HepG2 (cell line): Measurements from ENCODE around the gene PDIA5. TPM values are rescaled to one million over a fixed set of nuclear protein-coding genes. Genes with fewer than 3 reads are reported as not detected.

Source experiments
- AHR ChIP-seq: IDR thresholded peaks from 2 replicates; pipeline ENCODE4 v1.6.1; 2018; ENCODE audit warnings: missing genetic modification reagents, missing compliant biosample characterization
- DDIT3 ChIP-seq: sonication (generic); formaldehyde crosslinking; IDR thresholded peaks from 2 replicates; pipeline ENCODE4 v1.4.0; 2020; ENCODE audit warnings: mild to moderate bottlenecking, missing genetic modification reagents
- GATAD1 ChIP-seq: IDR thresholded peaks from 2 replicates; pipeline ENCODE4 v1.6.1; 2016; ENCODE audit warnings: missing genetic modification reagents, missing compliant biosample characterization
- HNF4G ChIP-seq, 2 experiments: sonication (generic) in 1 of 2; formaldehyde crosslinking in 1 of 2; IDR thresholded peaks; 2 replicates each; pipeline versions ENCODE4 v1.4.0 to v1.6.1; 2011 to 2020; ENCODE audit warnings: borderline replicate concordance in 2 of 2, low read depth in 2 of 2, mild to moderate bottlenecking in 2 of 2, low read length in 1 of 2, missing genetic modification reagents in 1 of 2, moderate library complexity in 1 of 2
- KDM6A ChIP-seq: IDR thresholded peaks from 2 replicates; pipeline ENCODE4 v1.6.1; 2016; ENCODE audit warnings: low read depth
- KIAA2018 ChIP-seq: sonication (generic); formaldehyde crosslinking; IDR thresholded peaks from 2 replicates; pipeline ENCODE4 v1.5.0; 2020; ENCODE audit warnings: mild to moderate bottlenecking, missing genetic modification reagents, borderline replicate concordance
- KLF11 ChIP-seq: IDR thresholded peaks from 2 replicates; pipeline ENCODE4 v1.6.1; 2016; ENCODE audit warnings: missing compliant biosample characterization
- NR2F1 ChIP-seq, 2 experiments: fragments of 450-650 bp in 1 of 2; formaldehyde crosslinking in 1 of 2; IDR thresholded peaks; 2 replicates each; pipeline versions ENCODE4 v1.5.0 to v1.6.1; 2016 to 2020; ENCODE audit warnings: mild to moderate bottlenecking in 1 of 2, missing compliant biosample characterization in 1 of 2, missing genetic modification reagents in 1 of 2, moderate library complexity in 1 of 2
- POLR2G ChIP-seq: fragments of 200-400 bp; formaldehyde crosslinking; IDR thresholded peaks from 2 replicates; pipeline ENCODE4 v1.6.1; 2018; ENCODE audit warnings: mild to moderate bottlenecking, low read depth, low read length, moderate library complexity
- TCF7L2 ChIP-seq: IDR thresholded peaks from 2 replicates; pipeline ENCODE4 v1.6.1; 2011; ENCODE audit warnings: mild to moderate bottlenecking, low read depth, low read length, moderate library complexity
- WIZ ChIP-seq: sonication (generic); formaldehyde crosslinking; IDR thresholded peaks from 2 replicates; pipeline ENCODE4 v1.5.1; 2020; ENCODE audit warnings: mild to moderate bottlenecking, missing genetic modification reagents
- ZBTB33 ChIP-seq: sonication (generic); formaldehyde crosslinking; IDR thresholded peaks from 2 replicates; pipeline ENCODE4 v1.4.0; 2020; ENCODE audit warnings: missing genetic modification reagents
- ZBTB38 ChIP-seq: sonication (generic); formaldehyde crosslinking; IDR thresholded peaks from 2 replicates; pipeline ENCODE4 v1.5.1; 2020; ENCODE audit warnings: mild to moderate bottlenecking, missing genetic modification reagents
- ZBTB43 ChIP-seq: sonication (generic); formaldehyde crosslinking; conservative IDR thresholded peaks from 2 replicates; pipeline ENCODE4 v1.4.0; 2020; ENCODE audit warnings: missing genetic modification reagents
- ZNF431 ChIP-seq: sonication (generic); formaldehyde crosslinking; IDR thresholded peaks from 2 replicates; pipeline ENCODE4 v1.9.0; 2022; ENCODE audit warnings: missing genetic modification reagents, low read depth, mild to moderate bottlenecking, borderline replicate concordance
- polyA plus RNA-seq, 8 experiments: library from polyadenylated mRNA; depleted of rRNA in 3 of 8; stranded (reverse) in 7 of 8; unstranded in 1 of 8; fragments of >200 nt; fragmentation: Illumina TruSeq in 4 of 8; extraction: Trizol in 4 of 8; gene quantifications; 2 replicates each; pipeline versions ENCODE4 v1.2.1 to v1.2.3, GENCODE V29; 2011 to 2016; ENCODE audit warnings: low read depth in 4 of 8, missing spikeins in 1 of 8, mixed read lengths in 1 of 8; ENCODE audit not compliant: insufficient read depth in 1 of 8
- total RNA-seq, 5 experiments: library from RNA; depleted of rRNA; stranded (reverse); fragments of >200 nt; fragmentation: Illumina TruSeq; extraction: Trizol; gene quantifications; 2 replicates each; pipeline ENCODE4 v1.2.3, GENCODE V29; 2016; ENCODE audit warnings: low read depth in 1 of 5

PDIA5 gene
- total and polyA plus RNA-seq, 2 of the 13 experiments (the other 11 are each of a cell fraction or from before 2014, with no cell fraction given), result 51.3 to 74.3 TPM

- TF ChIP-seq ZBTB33 (CRISPR knock-in tag), result no peak
- no peak for TF ChIP-seq ZNF431 (CRISPR knock-in tag)
- 0 out of 2 replicates have a peak, but pooled peaks have one; percentile 20 for TF ChIP-seq GATAD1 (CRISPR knock-in tag)
- TF ChIP-seq DDIT3 (CRISPR knock-in tag), result no peak
- TF ChIP-seq NR2F1 (CRISPR knock-in tag; IDR thresholded peaks at IDR 0.05), result no peak
- TF ChIP-seq KLF11, result no peak
- TF ChIP-seq AHR (CRISPR knock-in tag), result no peak
- no peak for TF ChIP-seq WIZ (CRISPR knock-in tag)
- TF ChIP-seq TCF7L2, result no peak
- TF ChIP-seq HNF4G (IDR thresholded peaks at IDR 0.05; ENCODE audit: borderline replicate concordance, low read depth, low read length), result peak; percentile 51; the same call in 1 of the 2 replicates
- no peak; the same call in 1 of the 2 replicates for TF ChIP-seq HNF4G (CRISPR knock-in tag; IDR thresholded peaks at IDR 0.05; ENCODE audit: borderline replicate concordance, low read depth)
- TF ChIP-seq ZBTB43 (CRISPR knock-in tag), result no peak
- TF ChIP-seq POLR2G, result no peak
- TF ChIP-seq KIAA2018 (CRISPR knock-in tag), result no peak
- TF ChIP-seq KDM6A, result no peak
- 0 out of 2 replicates have a peak, but pooled peaks have one; percentile 31 for TF ChIP-seq ZBTB38 (CRISPR knock-in tag)
Measured at GRCh38 chr3:123085293-123085931, 18.6 kb downstream of the PDIA5 start (continued).
